CD14-positive monocyte (primary cell): ENCODE measurements around the gene POU6F2. TPM values are rescaled to one million over a fixed set of nuclear protein-coding genes. Genes with fewer than 3 reads are reported as not detected.

Experiments used
- DNase-seq, 3 donors: peaks; one replicate each; pipeline ENCODE4 v3.0.0-alpha.2; 2011 to 2022
- H2AFZ ChIP-seq: 2 replicates; pipeline ENCODE4 v1.6.0; 2012; ENCODE audit warnings: mild to moderate bottlenecking, low read depth, low read length, inconsistent platforms; ENCODE audit not compliant: insufficient read depth, poor library complexity, severe bottlenecking
- H3K27ac ChIP-seq, 2 donors: 1 replicate in 1 of 2; 2 replicates in 1 of 2; pipeline ENCODE4 v1.5.1; 2012 to 2013; ENCODE audit warnings: low read length in 2 of 2, control low read depth in 1 of 2, inconsistent platforms in 1 of 2, low read depth in 1 of 2, mild to moderate bottlenecking in 1 of 2
- H3K27me3 ChIP-seq, 2 donors: one replicate each; pipeline versions ENCODE4 v1.6.0 to v1.6.1; 2011 to 2013; ENCODE audit warnings: low read length in 2 of 2; ENCODE audit not compliant: control insufficient read depth in 2 of 2, insufficient read depth in 2 of 2
- H3K36me3 ChIP-seq, 2 donors: replicated peaks in 1 of 2; 1 replicate in 1 of 2; 2 replicates in 1 of 2; pipeline versions ENCODE4 v1.5.1 to v1.6.1; 2012 to 2013; ENCODE audit warnings: low read length in 2 of 2, control low read depth in 1 of 2, inconsistent platforms in 1 of 2, mild to moderate bottlenecking in 1 of 2; ENCODE audit not compliant: insufficient read depth in 2 of 2, control insufficient read depth in 1 of 2
- H3K4me1 ChIP-seq, 2 donors: 1 replicate in 1 of 2; 2 replicates in 1 of 2; pipeline versions ENCODE4 v1.5.1 to v1.6.1; 2012 to 2013; ENCODE audit warnings: low read length in 2 of 2, control low read depth in 1 of 2, inconsistent platforms in 1 of 2, mild to moderate bottlenecking in 1 of 2, moderate library complexity in 1 of 2; ENCODE audit not compliant: insufficient read depth in 2 of 2, control insufficient read depth in 1 of 2
- H3K4me2 ChIP-seq: replicated peaks from 2 replicates; pipeline ENCODE3; 2012; ENCODE audit warnings: low read length, moderate library complexity, mild to moderate bottlenecking; ENCODE audit not compliant: poor library complexity, severe bottlenecking; ENCODE audit errors: extremely low read depth
- H3K4me3 ChIP-seq, 3 experiments: fragments of 200-600 bp in 1 of 3; sonication (generic) in 1 of 3; replicated peaks in 1 of 3; 1 replicate in 2 of 3; 2 replicates in 1 of 3; pipeline ENCODE4 v1.5.1; 2011 to 2013; ENCODE audit warnings: low read length in 3 of 3, mild to moderate bottlenecking in 3 of 3, control low read depth in 2 of 3, low read depth in 2 of 3, inconsistent platforms in 1 of 3, moderate library complexity in 1 of 3
- H3K79me2 ChIP-seq: 2 replicates; pipeline ENCODE4 v1.6.0; 2012; ENCODE audit warnings: mild to moderate bottlenecking, control low read depth, inconsistent platforms, low read length, moderate library complexity; ENCODE audit not compliant: insufficient read depth
- H3K9ac ChIP-seq: 2 replicates; pipeline ENCODE4 v1.6.0; 2017; ENCODE audit warnings: low read length, mild to moderate bottlenecking; ENCODE audit not compliant: insufficient read depth, poor library complexity, severe bottlenecking
- H3K9me3 ChIP-seq, 2 donors: replicated peaks in 1 of 2; 1 replicate in 1 of 2; 2 replicates in 1 of 2; pipeline versions ENCODE4 v1.5.1 to v1.6.1; 2012 to 2013; ENCODE audit warnings: low read length in 2 of 2, control low read depth in 1 of 2; ENCODE audit not compliant: control insufficient read depth in 1 of 2, insufficient read depth in 1 of 2
- H4K20me1 ChIP-seq: 2 replicates; pipeline ENCODE4 v1.6.0; 2012; ENCODE audit warnings: mild to moderate bottlenecking, low read length, control low read depth, moderate library complexity; ENCODE audit not compliant: insufficient read depth
- H3K27ac Mint-ChIP-seq, 7 donors: one replicate each; pipeline ENCODE4 v1.8.0; 2020; ENCODE audit warnings: mild to moderate bottlenecking in 7 of 7, mixed read lengths in 7 of 7, moderate library complexity in 6 of 7, inconsistent platforms in 2 of 7
- H3K27me3 Mint-ChIP-seq, 3 donors: one replicate each; pipeline ENCODE4 v1.8.0; 2021 to 2022; ENCODE audit warnings: low read depth in 3 of 3, mild to moderate bottlenecking in 3 of 3, mixed read lengths in 3 of 3, moderate library complexity in 3 of 3, inconsistent platforms in 1 of 3
- H3K36me3 Mint-ChIP-seq, 2 donors: one replicate each; pipeline ENCODE4 v1.8.0; 2020; ENCODE audit warnings: mixed read lengths in 2 of 2, inconsistent platforms in 1 of 2, mild to moderate bottlenecking in 1 of 2
- H3K4me1 Mint-ChIP-seq: one replicate; pipeline ENCODE4 v1.8.0; 2020; ENCODE audit warnings: mild to moderate bottlenecking, mixed read lengths
- H3K4me3 Mint-ChIP-seq, 2 donors: one replicate each; pipeline ENCODE4 v1.8.0; 2020; ENCODE audit warnings: mild to moderate bottlenecking in 2 of 2, mixed read lengths in 2 of 2, moderate library complexity in 1 of 2
- H3K9me3 Mint-ChIP-seq, 7 donors: one replicate each; pipeline ENCODE4 v1.8.0; 2020 to 2022; ENCODE audit warnings: mixed read lengths in 7 of 7, mild to moderate bottlenecking in 6 of 7, moderate library complexity in 6 of 7, inconsistent platforms in 2 of 7
- WGBS: methylation state at CpG from one replicate; pipeline ENCODE4 v1.1.5; 2013; ENCODE audit warnings: missing lambda C conversion rate; ENCODE audit not compliant: insufficient coverage; 5-methylcytosine and 5-hydroxymethylcytosine counted together
- intact Hi-C, 2 donors: fragments of 100-400 bp; cut with micrococcal nuclease; formaldehyde crosslinking; loops; one replicate each; pipeline versions ENCODE4 v1.15.0 to v1.15.1; 2023
- polyA plus RNA-seq, 3 donors: library from polyadenylated mRNA; depleted of rRNA in 1 of 3; unstranded in 2 of 3; stranded (reverse) in 1 of 3; fragments of 300-500 nt in 2 of 3; fragments of >200 nt in 1 of 3; fragmentation: Illumina TruSeq in 2 of 3; gene quantifications; 1 replicate in 2 of 3; 2 replicates in 1 of 3; pipeline ENCODE4 v1.2.3, GENCODE V29; 2012 to 2021
- TF ChIP-seq, protein P1 (sequence below): fragments of 200-600 bp; IDR thresholded peaks from one replicate; pipeline ENCODE4 v1.8.0; 2022; ENCODE audit warnings: antibody characterized with exemption, mild to moderate bottlenecking

The POU6F2 gene
- polyA plus RNA-seq, 3 donors: not detected

DNA sequence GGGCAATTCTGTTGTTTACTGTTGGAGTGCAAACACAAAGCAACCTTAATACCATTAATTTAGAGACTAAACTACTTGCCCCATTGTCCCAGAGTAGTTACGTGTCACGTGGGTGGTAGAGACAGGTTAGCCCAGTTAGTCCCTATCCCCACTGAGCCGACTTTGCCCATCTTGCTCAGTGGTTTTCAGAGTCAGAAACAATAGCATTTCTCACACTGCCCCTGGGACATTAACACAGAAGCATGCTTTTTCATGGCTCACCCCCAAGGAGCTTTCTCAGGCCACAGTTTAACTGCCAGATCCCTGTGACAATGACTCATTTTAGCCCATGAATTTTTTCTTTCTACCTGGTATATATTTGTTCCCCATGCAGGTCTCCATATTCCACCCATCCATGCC is 271.0 kb downstream of the POU6F2 start:
- no peak for DNase-seq
- Histone ChIP-seq H3K4me3 (no peak overlapping the region), H3K79me2 (no peaks in the 10 kb centered on the region), H3K4me1 (no peaks in the 10 kb centered on the region), H3K36me3 (no peaks in the 10 kb centered on the region), H3K27ac (no peak overlapping the region), H4K20me1 (no peaks in the 10 kb centered on the region), H3K27me3 (no peaks in the 10 kb centered on the region), H3K9me3 (no peaks in the 10 kb centered on the region), H3K9ac (no peak overlapping the region), H2AFZ (no peak overlapping the region), H3K4me2 (no peak overlapping the region)
- Mint-ChIP-seq H3K27ac (no peak overlapping the region), H3K27me3 (peaks cover 0 to 2% (median 2%) of the 10 kb centered on the region in 3 donors), H3K9me3 (peaks cover 0 to 2% (median 0%) of the 10 kb centered on the region in 7 donors), H3K4me1 (no peaks in the 10 kb centered on the region), H3K4me3 (no peak overlapping the region), H3K36me3 (no peaks in the 10 kb centered on the region)
- TF ChIP-seq, protein P1, sequence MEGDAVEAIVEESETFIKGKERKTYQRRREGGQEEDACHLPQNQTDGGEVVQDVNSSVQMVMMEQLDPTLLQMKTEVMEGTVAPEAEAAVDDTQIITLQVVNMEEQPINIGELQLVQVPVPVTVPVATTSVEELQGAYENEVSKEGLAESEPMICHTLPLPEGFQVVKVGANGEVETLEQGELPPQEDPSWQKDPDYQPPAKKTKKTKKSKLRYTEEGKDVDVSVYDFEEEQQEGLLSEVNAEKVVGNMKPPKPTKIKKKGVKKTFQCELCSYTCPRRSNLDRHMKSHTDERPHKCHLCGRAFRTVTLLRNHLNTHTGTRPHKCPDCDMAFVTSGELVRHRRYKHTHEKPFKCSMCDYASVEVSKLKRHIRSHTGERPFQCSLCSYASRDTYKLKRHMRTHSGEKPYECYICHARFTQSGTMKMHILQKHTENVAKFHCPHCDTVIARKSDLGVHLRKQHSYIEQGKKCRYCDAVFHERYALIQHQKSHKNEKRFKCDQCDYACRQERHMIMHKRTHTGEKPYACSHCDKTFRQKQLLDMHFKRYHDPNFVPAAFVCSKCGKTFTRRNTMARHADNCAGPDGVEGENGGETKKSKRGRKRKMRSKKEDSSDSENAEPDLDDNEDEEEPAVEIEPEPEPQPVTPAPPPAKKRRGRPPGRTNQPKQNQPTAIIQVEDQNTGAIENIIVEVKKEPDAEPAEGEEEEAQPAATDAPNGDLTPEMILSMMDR: no peak
- 100% methylated on average over 1 of the region's 3 CpGs for WGBS
- intact Hi-C loops: no loop called here

DNA sequence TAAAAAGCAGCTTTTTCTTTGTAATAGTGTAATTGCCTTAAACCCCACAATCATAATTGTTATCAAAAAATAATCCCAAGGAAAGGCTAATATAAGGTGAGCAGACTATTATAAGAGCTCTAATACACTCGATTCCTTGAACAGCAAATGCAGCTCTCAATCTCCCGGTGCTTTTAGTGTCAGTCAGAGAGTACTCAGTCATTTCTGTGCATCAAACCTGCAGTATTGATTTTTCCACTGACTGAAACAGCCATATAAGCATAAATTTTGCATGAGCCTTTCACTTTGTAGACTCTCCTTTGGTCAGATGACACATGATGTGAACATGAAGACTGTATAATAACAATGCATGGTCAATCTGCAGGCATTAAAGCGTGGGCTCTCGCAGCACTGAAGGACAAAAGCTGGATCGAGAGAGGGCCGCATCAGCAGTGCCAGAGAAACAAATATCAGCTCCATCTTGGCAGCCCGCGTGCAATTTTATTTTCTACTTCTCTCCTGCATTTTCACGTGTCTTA is 272.0 kb downstream of the POU6F2 start:
- Mint-ChIP-seq H3K27me3 (peaks cover 0 to 2% (median 2%) of the 10 kb centered on the region in 3 donors), H3K27ac (no peak overlapping the region), H3K4me3 (no peak overlapping the region), H3K4me1 (no peaks in the 10 kb centered on the region), H3K36me3 (no peaks in the 10 kb centered on the region), H3K9me3 (peaks cover 0 to 2% (median 0%) of the 10 kb centered on the region in 7 donors)
- Histone ChIP-seq H3K36me3 (no peaks in the 10 kb centered on the region), H3K79me2 (no peaks in the 10 kb centered on the region), H3K27me3 (no peaks in the 10 kb centered on the region), H3K27ac (no peak overlapping the region), H2AFZ (no peak overlapping the region), H3K4me1 (no peaks in the 10 kb centered on the region), H4K20me1 (no peaks in the 10 kb centered on the region), H3K9ac (no peak overlapping the region), H3K4me3 (no peak overlapping the region), H3K9me3 (no peaks in the 10 kb centered on the region), H3K4me2 (no peak overlapping the region)
- intact Hi-C loops: no loop called here
- DNase-seq: no peak
- TF ChIP-seq, protein P1: no peak
- WGBS: 100% methylated on average over 8 of the region's 9 CpGs
